Measurements from ENCODE around the gene DNAJC18.

The DNAJC18 gene

GRCh38 chr5:139472386-139473030, 33.2 kb upstream of the DNAJC18 start:
- Mint-ChIP-seq H3K27me3 (no peaks in the 10 kb centered on the region), H3K4me3 (peak overlapping the region; percentile 46), H3K4me1 (ENCODE audit: low read depth) (peaks cover 77% of the 10 kb centered on the region), H3K9me3 (ENCODE audit: low read depth) (no peaks in the 10 kb centered on the region), H3K27ac (peak overlapping the region; percentile 85), H3K36me3 (peaks cover 6% of the 10 kb centered on the region)

- H3K4me3 Mint-ChIP-seq, result peak within 1 kb of the TSS; percentile 78
- H3K36me3 Mint-ChIP-seq, result peaks cover 6% of the 10 kb centered on the region
- no peaks in the 10 kb centered on the region for H3K27me3 Mint-ChIP-seq
- peaks cover 73% of the 10 kb centered on the region for H3K4me1 Mint-ChIP-seq (ENCODE audit: low read depth)
- peak within 1 kb of the TSS; percentile 94 for H3K27ac Mint-ChIP-seq
- no peaks in the 10 kb centered on the region for H3K9me3 Mint-ChIP-seq (ENCODE audit: low read depth)
These were observed 31.5 kb upstream of the DNAJC18 start, which contains the start of gene SMIM33 for GRCh38 chr5:139470821-139471300. Gene SMIM33 (plus strand): TSS chr5:139471004. CDS start chr5:139471122, 118 bp downstream.

- H3K4me3 Mint-ChIP-seq, result peak overlapping the region; percentile 9
- peaks cover 50% of the 10 kb centered on the region for H3K4me1 Mint-ChIP-seq (ENCODE audit: low read depth)
- H3K27me3 Mint-ChIP-seq, result no peaks in the 10 kb centered on the region
- H3K36me3 Mint-ChIP-seq, result no peaks in the 10 kb centered on the region
- no peaks in the 10 kb centered on the region for H3K9me3 Mint-ChIP-seq (ENCODE audit: low read depth)
- peak overlapping the region; percentile 25 for H3K27ac Mint-ChIP-seq
These were observed 29.2 kb upstream of the DNAJC18 start for GRCh38 chr5:139468421-139468931.

- H3K36me3 Mint-ChIP-seq, result no peaks in the 10 kb centered on the region
- no peak within 1 kb of the TSS for H3K27ac Mint-ChIP-seq
- no peak within 1 kb of the TSS for H3K4me3 Mint-ChIP-seq
- no peaks in the 10 kb centered on the region for H3K27me3 Mint-ChIP-seq
- H3K9me3 Mint-ChIP-seq (ENCODE audit: low read depth), result no peaks in the 10 kb centered on the region
- H3K4me1 Mint-ChIP-seq (ENCODE audit: low read depth), result peaks cover 26% of the 10 kb centered on the region
These were observed 23.4 kb upstream of the DNAJC18 start, which contains the start of gene ECSCR for GRCh38 chr5:139462586-139463276. Gene ECSCR (minus strand): TSS chr5:139462743. CDS start chr5:139462670, 73 bp downstream.

GRCh38 chr5:139461698-139462097, 22.4 kb upstream of the DNAJC18 start:
- H3K27me3 Mint-ChIP-seq, result no peaks in the 10 kb centered on the region

GRCh38 chr5:139461176-139461575, 21.9 kb upstream of the DNAJC18 start:
- Mint-ChIP-seq H3K36me3 (no peaks in the 10 kb centered on the region), H3K4me3 (no peak overlapping the region), H3K4me1 (ENCODE audit: low read depth) (peaks cover 40% of the 10 kb centered on the region), H3K27ac (no peak overlapping the region), H3K27me3 (no peaks in the 10 kb centered on the region), H3K9me3 (ENCODE audit: low read depth) (no peaks in the 10 kb centered on the region)

More at GRCh38 chr5:139461698-139462097, 22.4 kb upstream of the DNAJC18 start:
- Mint-ChIP-seq H3K4me3 (no peak overlapping the region), H3K9me3 (ENCODE audit: low read depth) (no peaks in the 10 kb centered on the region), H3K4me1 (ENCODE audit: low read depth) (peaks cover 34% of the 10 kb centered on the region), H3K36me3 (no peaks in the 10 kb centered on the region), H3K27ac (no peak overlapping the region)

GRCh38 chr5:139460455-139460854, 21.1 kb upstream of the DNAJC18 start:
- no peak overlapping the region for H3K4me3 Mint-ChIP-seq
- H3K9me3 Mint-ChIP-seq (ENCODE audit: low read depth), result no peaks in the 10 kb centered on the region

GRCh38 chr5:139459451-139459934, 20.2 kb upstream of the DNAJC18 start:
- no peaks in the 10 kb centered on the region for H3K27me3 Mint-ChIP-seq
- no peaks in the 10 kb centered on the region for H3K36me3 Mint-ChIP-seq
- H3K27ac Mint-ChIP-seq, result peak overlapping the region; percentile 89
- no peak overlapping the region for H3K4me3 Mint-ChIP-seq
- H3K4me1 Mint-ChIP-seq (ENCODE audit: low read depth), result peaks cover 48% of the 10 kb centered on the region
- H3K9me3 Mint-ChIP-seq (ENCODE audit: low read depth), result no peaks in the 10 kb centered on the region

More at GRCh38 chr5:139460455-139460854, 21.1 kb upstream of the DNAJC18 start:
- Mint-ChIP-seq H3K36me3 (no peaks in the 10 kb centered on the region), H3K27me3 (no peaks in the 10 kb centered on the region), H3K27ac (no peak overlapping the region), H3K4me1 (ENCODE audit: low read depth) (peaks cover 41% of the 10 kb centered on the region)

GRCh38 chr5:139458580-139459407, 19.5 kb upstream of the DNAJC18 start:
- H3K4me1 Mint-ChIP-seq (ENCODE audit: low read depth), result peaks cover 54% of the 10 kb centered on the region
- H3K36me3 Mint-ChIP-seq, result no peaks in the 10 kb centered on the region
- H3K27ac Mint-ChIP-seq, result peak overlapping the region; percentile 89
- no peaks in the 10 kb centered on the region for H3K27me3 Mint-ChIP-seq
- no peaks in the 10 kb centered on the region for H3K9me3 Mint-ChIP-seq (ENCODE audit: low read depth)
- H3K4me3 Mint-ChIP-seq, result peak overlapping the region; percentile 57

GRCh38 chr5:139457653-139458306, 18.5 kb upstream of the DNAJC18 start:
- Mint-ChIP-seq H3K36me3 (no peaks in the 10 kb centered on the region), H3K27me3 (no peaks in the 10 kb centered on the region), H3K4me1 (ENCODE audit: low read depth) (peaks cover 57% of the 10 kb centered on the region), H3K4me3 (no peak overlapping the region), H3K27ac (no peak overlapping the region), H3K9me3 (ENCODE audit: low read depth) (no peaks in the 10 kb centered on the region)

- no peak overlapping the region for H3K27ac Mint-ChIP-seq
- H3K4me1 Mint-ChIP-seq (ENCODE audit: low read depth), result peaks cover 57% of the 10 kb centered on the region
- no peak overlapping the region for H3K4me3 Mint-ChIP-seq
- H3K36me3 Mint-ChIP-seq, result no peaks in the 10 kb centered on the region
- H3K27me3 Mint-ChIP-seq, result no peaks in the 10 kb centered on the region
- H3K9me3 Mint-ChIP-seq (ENCODE audit: low read depth), result no peaks in the 10 kb centered on the region
These were observed 17.9 kb upstream of the DNAJC18 start for GRCh38 chr5:139457241-139457640.

- no peak overlapping the region for H3K4me3 Mint-ChIP-seq
- no peaks in the 10 kb centered on the region for H3K36me3 Mint-ChIP-seq
- H3K9me3 Mint-ChIP-seq (ENCODE audit: low read depth), result no peaks in the 10 kb centered on the region
- no peaks in the 10 kb centered on the region for H3K27me3 Mint-ChIP-seq
- H3K27ac Mint-ChIP-seq, result no peak overlapping the region
- peaks cover 57% of the 10 kb centered on the region for H3K4me1 Mint-ChIP-seq (ENCODE audit: low read depth)
These were observed 17.5 kb upstream of the DNAJC18 start for GRCh38 chr5:139456776-139457175.

- no peak overlapping the region for H3K27ac Mint-ChIP-seq
- H3K27me3 Mint-ChIP-seq, result no peaks in the 10 kb centered on the region
- no peaks in the 10 kb centered on the region for H3K9me3 Mint-ChIP-seq (ENCODE audit: low read depth)
- H3K4me1 Mint-ChIP-seq (ENCODE audit: low read depth), result peaks cover 47% of the 10 kb centered on the region
- H3K4me3 Mint-ChIP-seq, result no peak overlapping the region
- H3K36me3 Mint-ChIP-seq, result no peaks in the 10 kb centered on the region
These were observed 15.4 kb upstream of the DNAJC18 start for GRCh38 chr5:139454568-139455290.

Data from activated naive CD8-positive, alpha-beta T cell (primary cell).